Right kidney (tissue), 1 donor: ENCODE measurements around the gene CFAP90.

ENCODE experiments used
- DNase-seq: peaks from one replicate; pipeline ENCODE4 v3.0.0-alpha.2; 2016

CFAP90 gene

GRCh38 chr5:7868773-7869473 lies 18.0 kb upstream of the CFAP90 start, which contains the start of the genes FASTKD3 and MTRR:
Gene FASTKD3, minus strand, starts transcription at chr5:7869031. Its CDS starts 948 bp downstream, at chr5:7868083.
Gene MTRR, plus strand, starts transcription at chr5:7869148. Its CDS starts 1,647 bp downstream, at chr5:7870795.
- DNase-seq: peak; percentile 85

- DNase-seq: no peak
Observed at GRCh38 chr5:7868427-7868772, 17.5 kb upstream of the CFAP90 start.

- DNase-seq: no peak
Observed at GRCh38 chr5:7867260-7867659, 16.3 kb upstream of the CFAP90 start.

- no peak for DNase-seq
Observed at GRCh38 chr5:7866196-7866595, 15.3 kb upstream of the CFAP90 start.

GRCh38 chr5:7857926-7858632 lies 7.1 kb upstream of the CFAP90 start:
- no peak for DNase-seq

GRCh38 chr5:7857361-7857760 lies 6.4 kb upstream of the CFAP90 start:
- no peak for DNase-seq

GRCh38 chr5:7856855-7857254 lies 5.9 kb upstream of the CFAP90 start:
- DNase-seq: no peak

GRCh38 chr5:7855611-7856010 lies 4.7 kb upstream of the CFAP90 start:
- no peak for DNase-seq

- no peak for DNase-seq
Observed at GRCh38 chr5:7852988-7853387, 2.1 kb upstream of the CFAP90 start.

GRCh38 chr5:7852542-7852941 lies 1.6 kb upstream of the CFAP90 start:
- DNase-seq: no peak

GRCh38 chr5:7851617-7852289 lies 820 bp upstream of the CFAP90 start:
- no peak for DNase-seq

- no peak for DNase-seq
Observed at GRCh38 chr5:7851240-7851592, 283 bp upstream of the CFAP90 start.

- DNase-seq: peak; percentile 81
Observed at GRCh38 chr5:7849681-7850394, 1.1 kb downstream of the CFAP90 start.

- no peak for DNase-seq
Observed at GRCh38 chr5:7848296-7848695, 2.6 kb downstream of the CFAP90 start.

- no peak for DNase-seq
Observed at GRCh38 chr5:7846327-7846726, 4.6 kb downstream of the CFAP90 start.

- no peak for DNase-seq
Observed at GRCh38 chr5:7845557-7845956, 5.4 kb downstream of the CFAP90 start.

- DNase-seq: no peak
Observed at GRCh38 chr5:7844901-7845300, 6.0 kb downstream of the CFAP90 start.

GRCh38 chr5:7842531-7842930 lies 8.4 kb downstream of the CFAP90 start:
- DNase-seq: no peak

- no peak for DNase-seq
Observed at GRCh38 chr5:7837403-7837802, 13.5 kb downstream of the CFAP90 start.

GRCh38 chr5:7834982-7835381 lies 16.0 kb downstream of the CFAP90 start:
- DNase-seq: no peak

- DNase-seq: no peak
Observed at GRCh38 chr5:7828269-7828668, 22.7 kb downstream of the CFAP90 start.

- DNase-seq: no peak
Observed at GRCh38 chr5:7827610-7828009, 23.3 kb downstream of the CFAP90 start.

- DNase-seq: no peak
Observed at GRCh38 chr5:7825630-7826029, 25.3 kb downstream of the CFAP90 start.
